Measurements from ENCODE around the gene HOXD1. TPM values are rescaled to one million over a fixed set of nuclear protein-coding genes. Genes with fewer than 3 reads are reported as not detected.

Gene HOXD1
- not detected in 3 replicates for total RNA-seq
- long read RNA-seq = 0 reads

- H3K9me3 Mint-ChIP-seq (ENCODE audit: low read depth) = peaks cover 10% of the 10 kb centered on the region
- H3K4me1 Mint-ChIP-seq (ENCODE audit: low read depth) = peaks cover 17% of the 10 kb centered on the region
- H3K36me3 Mint-ChIP-seq (ENCODE audit: low read depth) = peaks cover 2% of the 10 kb centered on the region
- TF ChIP-seq, protein P1, sequence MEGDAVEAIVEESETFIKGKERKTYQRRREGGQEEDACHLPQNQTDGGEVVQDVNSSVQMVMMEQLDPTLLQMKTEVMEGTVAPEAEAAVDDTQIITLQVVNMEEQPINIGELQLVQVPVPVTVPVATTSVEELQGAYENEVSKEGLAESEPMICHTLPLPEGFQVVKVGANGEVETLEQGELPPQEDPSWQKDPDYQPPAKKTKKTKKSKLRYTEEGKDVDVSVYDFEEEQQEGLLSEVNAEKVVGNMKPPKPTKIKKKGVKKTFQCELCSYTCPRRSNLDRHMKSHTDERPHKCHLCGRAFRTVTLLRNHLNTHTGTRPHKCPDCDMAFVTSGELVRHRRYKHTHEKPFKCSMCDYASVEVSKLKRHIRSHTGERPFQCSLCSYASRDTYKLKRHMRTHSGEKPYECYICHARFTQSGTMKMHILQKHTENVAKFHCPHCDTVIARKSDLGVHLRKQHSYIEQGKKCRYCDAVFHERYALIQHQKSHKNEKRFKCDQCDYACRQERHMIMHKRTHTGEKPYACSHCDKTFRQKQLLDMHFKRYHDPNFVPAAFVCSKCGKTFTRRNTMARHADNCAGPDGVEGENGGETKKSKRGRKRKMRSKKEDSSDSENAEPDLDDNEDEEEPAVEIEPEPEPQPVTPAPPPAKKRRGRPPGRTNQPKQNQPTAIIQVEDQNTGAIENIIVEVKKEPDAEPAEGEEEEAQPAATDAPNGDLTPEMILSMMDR (IDR thresholded peaks at IDR 0.05) = no peak
- H3K4me3 Mint-ChIP-seq (ENCODE audit: unreplicated experiment) = peak within 1 kb of the TSS; percentile 62
- no peak within 1 kb of the TSS for H3K27ac Mint-ChIP-seq (ENCODE audit: unreplicated experiment)
- no peak for DNase-seq (ENCODE audit: low spot score)
- peaks cover 72% of the 10 kb centered on the region for H3K27me3 Mint-ChIP-seq (ENCODE audit: low read depth)
Observed at GRCh38 chr2:176187899-176188773, at the start of gene HOXD1. TSS of gene HOXD1 (plus strand) at chr2:176188668. CDS start at chr2:176188802, 134 bp downstream.

GRCh38 chr2:176138923-176139660 is 49.4 kb upstream of the HOXD1 start:
- no peak for DNase-seq (ENCODE audit: low spot score)
- peaks cover 9% of the 10 kb centered on the region for H3K9me3 Mint-ChIP-seq (ENCODE audit: low read depth)
- TF ChIP-seq, protein P1 (IDR thresholded peaks at IDR 0.05) = no peak
- H3K4me3 Mint-ChIP-seq (ENCODE audit: unreplicated experiment) = no peak overlapping the region
- H3K27ac Mint-ChIP-seq (ENCODE audit: unreplicated experiment) = no peak overlapping the region
- peaks cover 11% of the 10 kb centered on the region for H3K4me1 Mint-ChIP-seq (ENCODE audit: low read depth)
- peaks cover 10% of the 10 kb centered on the region for H3K36me3 Mint-ChIP-seq (ENCODE audit: low read depth)
- peaks cover 83% of the 10 kb centered on the region for H3K27me3 Mint-ChIP-seq (ENCODE audit: low read depth)

- DNase-seq (ENCODE audit: low spot score) = no peak
- H3K27me3 Mint-ChIP-seq (ENCODE audit: low read depth) = peaks cover 80% of the 10 kb centered on the region
- no peak overlapping the region for H3K27ac Mint-ChIP-seq (ENCODE audit: unreplicated experiment)
- no peak overlapping the region for H3K4me3 Mint-ChIP-seq (ENCODE audit: unreplicated experiment)
- peaks cover 9% of the 10 kb centered on the region for H3K9me3 Mint-ChIP-seq (ENCODE audit: low read depth)
- H3K4me1 Mint-ChIP-seq (ENCODE audit: low read depth) = peaks cover 11% of the 10 kb centered on the region
- H3K36me3 Mint-ChIP-seq (ENCODE audit: low read depth) = peaks cover 10% of the 10 kb centered on the region
- TF ChIP-seq, protein P1 (IDR thresholded peaks at IDR 0.05) = no peak
Observed at GRCh38 chr2:176139661-176140512, 48.6 kb upstream of the HOXD1 start.

DNA sequence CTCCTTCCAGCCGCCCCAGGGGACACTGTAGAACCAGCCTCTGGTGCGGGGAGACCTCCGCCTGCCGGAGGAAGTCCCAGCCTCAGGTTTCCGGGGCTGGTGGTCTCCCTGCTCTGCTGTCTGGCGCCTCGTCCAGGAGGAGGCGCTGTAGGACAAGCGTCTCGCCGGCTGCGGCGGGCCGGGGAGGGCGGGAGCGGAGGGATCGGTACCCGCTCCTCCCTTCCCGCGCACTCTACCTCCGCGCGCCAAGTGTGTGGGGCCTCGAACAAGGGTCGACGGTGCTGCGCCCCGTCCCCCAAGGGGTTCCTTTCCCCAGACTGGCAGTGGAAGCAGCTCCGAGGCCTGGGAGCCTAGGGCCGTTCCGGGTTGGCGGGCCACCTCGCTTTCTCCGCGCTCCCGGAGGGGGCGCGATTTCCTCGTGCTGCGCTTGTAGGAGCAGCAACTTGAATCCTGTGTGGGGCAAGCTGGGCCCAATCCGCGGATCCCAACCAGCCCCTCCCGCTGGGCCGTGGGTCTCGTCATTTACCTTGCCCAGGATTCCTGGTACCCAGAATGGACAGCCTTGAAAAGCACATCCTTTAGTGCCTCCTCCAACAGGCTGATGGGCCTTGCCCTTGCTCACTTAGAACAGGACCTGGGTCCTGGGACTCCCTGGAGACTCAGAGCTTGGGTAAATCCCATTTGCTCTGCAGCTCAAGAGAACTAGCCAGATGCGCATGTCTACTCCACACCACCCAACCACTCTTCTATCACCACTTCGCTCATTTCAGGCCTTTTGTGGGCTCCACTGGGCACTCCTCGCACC is 47.8 kb upstream of the HOXD1 start:
- Mint-ChIP-seq H3K36me3 (ENCODE audit: low read depth) (peaks cover 7% of the 10 kb centered on the region), H3K9me3 (ENCODE audit: low read depth) (peaks cover 9% of the 10 kb centered on the region), H3K27ac (ENCODE audit: unreplicated experiment) (no peak overlapping the region), H3K27me3 (ENCODE audit: low read depth) (peaks cover 80% of the 10 kb centered on the region), H3K4me3 (ENCODE audit: unreplicated experiment) (peak overlapping the region; percentile 12), H3K4me1 (ENCODE audit: low read depth) (peaks cover 7% of the 10 kb centered on the region)
- DNase-seq (ENCODE audit: low spot score) = no peak
- TF ChIP-seq, protein P1 (IDR thresholded peaks at IDR 0.05) = peak; percentile 85
